Tibial artery (tissue), 4 donors: ENCODE data around the gene ZSCAN22.
A peak's percentile ranks its signal among the peaks of the same experiment; 100 is the strongest.

Source experiments
- DNase-seq, 2 donors: peaks; one replicate each; pipeline ENCODE4 v3.0.0-alpha.2; 2019
- H3K27ac ChIP-seq, 2 donors: fragments of 200-600 bp; sonication (generic) in 1 of 2; 1 replicate in 1 of 2; 2 replicates in 1 of 2; pipeline ENCODE4 v1.5.1; 2018 to 2019; ENCODE audit warnings: mild to moderate bottlenecking in 1 of 2
- H3K27me3 ChIP-seq, 2 donors: fragments of 200-600 bp; sonication (generic) in 1 of 2; one replicate each; pipeline versions ENCODE4 v1.5.1 to v1.6.0; 2016 to 2019
- H3K36me3 ChIP-seq, 3 donors: fragments of 200-600 bp; sonication (generic) in 2 of 3; one replicate each; pipeline ENCODE4 v1.5.1; 2016 to 2019; ENCODE audit warnings: mild to moderate bottlenecking in 2 of 3
- H3K4me1 ChIP-seq, 4 donors: fragments of 200-600 bp; sonication (generic) in 2 of 4; 1 replicate in 3 of 4; 2 replicates in 1 of 4; pipeline ENCODE4 v1.5.1; 2016 to 2019
- H3K4me3 ChIP-seq, 2 donors: fragments of 200-600 bp; sonication (generic) in 1 of 2; 1 replicate in 1 of 2; 2 replicates in 1 of 2; pipeline ENCODE4 v1.5.1; 2018 to 2019; ENCODE audit warnings: mild to moderate bottlenecking in 2 of 2
- H3K9me3 ChIP-seq, 3 donors: fragments of 200-600 bp; sonication (generic) in 1 of 3; one replicate each; pipeline ENCODE4 v1.5.1; 2016 to 2019
- CTCF ChIP-seq, 2 experiments: fragments of 200-600 bp in 1 of 2; fragments of 450-650 bp in 1 of 2; IDR thresholded peaks; one replicate each; pipeline ENCODE4 v1.5.1; 2017 to 2019; ENCODE audit warnings: antibody characterized with exemption in 2 of 2, mild to moderate bottlenecking in 1 of 2, moderate library complexity in 1 of 2
- intact Hi-C: fragments of 100-400 bp; cut with DNase I; formaldehyde crosslinking; loops from one replicate; pipeline ENCODE4 v1.15.0; 2023; ENCODE audit warnings: low total_unique reads

Gene ZSCAN22

DNA sequence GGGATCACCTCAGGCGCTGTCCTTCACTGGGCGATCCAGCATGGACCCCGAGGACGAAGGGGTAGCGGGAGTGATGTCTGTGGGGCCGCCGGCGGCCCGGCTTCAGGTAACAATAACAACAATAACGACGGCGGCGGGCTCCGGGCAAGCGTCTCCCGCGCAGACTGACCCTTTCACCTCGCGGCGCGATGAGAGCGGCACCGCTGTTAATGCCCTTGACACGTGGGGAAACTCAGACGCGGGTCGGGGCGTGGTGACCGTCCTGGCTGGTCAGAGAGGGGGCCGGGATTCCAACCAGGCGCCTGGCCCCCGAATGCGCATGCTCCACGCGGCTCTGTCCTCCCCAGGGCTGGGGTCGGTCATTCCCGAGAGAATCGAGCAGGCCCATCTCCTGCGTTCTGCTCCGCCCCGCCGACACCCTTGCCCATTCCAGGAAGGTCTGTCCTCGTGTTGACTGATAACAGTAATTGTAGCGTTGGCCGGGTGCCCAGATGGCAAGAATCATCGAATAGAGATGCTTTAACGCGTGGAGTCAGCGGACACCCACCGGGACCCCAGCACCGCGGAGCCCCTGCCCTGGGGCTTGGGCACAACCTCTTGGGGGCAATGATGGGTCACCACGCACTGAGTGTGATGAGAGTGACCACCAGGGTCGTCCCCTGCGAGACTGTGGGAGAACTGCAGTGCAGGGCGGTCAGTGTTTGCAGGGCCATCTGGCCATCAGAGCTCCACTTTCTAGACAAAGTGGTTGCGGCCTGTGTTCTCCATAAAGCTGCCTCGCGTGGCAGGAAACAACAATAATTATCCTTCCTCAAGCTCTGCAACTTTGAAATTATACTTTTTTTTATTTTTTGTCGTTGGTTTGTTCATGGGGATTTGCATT, 47.5 kb upstream of the ZSCAN22 start:
- Histone ChIP-seq H3K4me1 (peaks cover 0 to 29% (median 8%) of the 10 kb centered on the region in 4 donors), H3K27me3 (no peaks in the 10 kb centered on the region), H3K9me3 (peaks cover 4 to 44% (median 15%) of the 10 kb centered on the region in 3 donors), H3K4me3 (peak overlapping the region; percentile 77 to 95), H3K27ac (peak overlapping the region; percentile 86 to 90), H3K36me3 (peaks cover 17 to 53% (median 29%) of the 10 kb centered on the region in 3 donors)
- no peak for TF ChIP-seq CTCF (IDR thresholded peaks at IDR 0.05)
- peak; percentile 65 to 84 for DNase-seq
- intact Hi-C loops: loop anchor here (2.0 to 10.0 kb wide), 2 partner anchors 26 to 94 kb away; partner anchors contain the start of genes ERVK3-1 and ZNF274

- TF ChIP-seq CTCF (IDR thresholded peaks at IDR 0.05): no peak
- intact Hi-C loops: loop anchor here (2.0 to 10.0 kb wide), 2 partner anchors 25 to 95 kb away; partner anchors contain the start of genes ERVK3-1 and ZNF274
- DNase-seq: no peak
- H3K27ac ChIP-seq: peak overlapping the region in 1 of 2 donors; percentile 86
- peaks cover 0 to 43% (median 10%) of the 10 kb centered on the region in 3 donors for H3K9me3 ChIP-seq
- H3K27me3 ChIP-seq: no peaks in the 10 kb centered on the region
- H3K4me1 ChIP-seq: peaks cover 0 to 29% (median 8%) of the 10 kb centered on the region in 4 donors
- peaks cover 15 to 51% (median 26%) of the 10 kb centered on the region in 3 donors for H3K36me3 ChIP-seq
- peak overlapping the region; percentile 77 to 95 for H3K4me3 ChIP-seq
Observed at GRCh38 chr19:58279925-58280316, 46.9 kb upstream of the ZSCAN22 start.

DNA sequence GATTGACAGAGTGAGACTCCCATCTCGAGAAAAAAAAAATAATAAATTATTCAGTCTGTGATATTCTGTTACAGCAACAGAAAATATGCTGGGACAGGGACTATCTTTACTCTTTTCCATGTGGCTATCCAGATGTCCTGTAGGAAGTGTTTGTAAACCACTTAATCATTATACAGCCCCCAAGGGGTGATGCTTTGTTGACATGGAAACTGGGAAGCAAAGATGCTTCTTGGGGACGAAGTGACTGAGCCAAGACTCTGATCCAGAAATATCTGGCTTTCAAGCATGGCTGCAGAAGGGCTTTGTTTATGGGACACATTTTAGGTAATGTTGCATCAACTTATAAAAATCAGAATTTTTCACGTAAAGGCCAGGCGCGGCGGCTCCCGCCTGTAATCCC, 42.6 kb upstream of the ZSCAN22 start:
- Histone ChIP-seq H3K9me3 (peaks cover 0 to 44% (median 0%) of the 10 kb centered on the region in 3 donors), H3K4me3 (no peak overlapping the region), H3K27me3 (no peaks in the 10 kb centered on the region), H3K27ac (no peak overlapping the region), H3K4me1 (peaks cover 0 to 21% (median 8%) of the 10 kb centered on the region in 4 donors), H3K36me3 (peaks cover 44 to 69% (median 47%) of the 10 kb centered on the region in 3 donors)
- no peak for TF ChIP-seq CTCF (IDR thresholded peaks at IDR 0.05)
- intact Hi-C loops: no loop called here
- DNase-seq: no peak

GRCh38 chr19:58291943-58292342, 34.9 kb upstream of the ZSCAN22 start:
- no peak overlapping the region for H3K27ac ChIP-seq
- H3K4me1 ChIP-seq: no peaks in the 10 kb centered on the region
- intact Hi-C loops: no loop called here
- no peaks in the 10 kb centered on the region for H3K27me3 ChIP-seq
- H3K4me3 ChIP-seq: no peak overlapping the region
- no peak for TF ChIP-seq CTCF (IDR thresholded peaks at IDR 0.05)
- peaks cover 98% of the 10 kb centered on the region in 3 donors for H3K36me3 ChIP-seq
- DNase-seq: no peak
- peaks cover 0 to 85% (median 10%) of the 10 kb centered on the region in 3 donors for H3K9me3 ChIP-seq

- Histone ChIP-seq H3K4me3 (no peak overlapping the region), H3K36me3 (peaks cover 80 to 99% (median 99%) of the 10 kb centered on the region in 3 donors), H3K9me3 (peaks cover 0 to 89% (median 10%) of the 10 kb centered on the region in 3 donors), H3K27ac (no peak overlapping the region), H3K27me3 (no peaks in the 10 kb centered on the region), H3K4me1 (no peaks in the 10 kb centered on the region)
- no peak for DNase-seq
- intact Hi-C loops: no loop called here
- no peak for TF ChIP-seq CTCF (IDR thresholded peaks at IDR 0.05)
Observed at GRCh38 chr19:58294743-58295374, 31.9 kb upstream of the ZSCAN22 start.
